A673 (cell line): ENCODE results near the gene TLE2. TPM values are rescaled to one million over a fixed set of nuclear protein-coding genes. Genes with fewer than 3 reads are reported as not detected.

Experiments
- BruUV-seq: library from RNA; stranded (reverse); fragments of 400-500 nt; replicated peaks from 2 replicates; lab custom pipeline; 2021; lab: Mats Ljungman, UMichigan
- CTCF ChIA-PET: fragments of 300-600 bp; sonication (Branson Sonifier 250); formaldehyde crosslinking; loops from one replicate; lab custom pipeline; 2022; ENCODE audit warnings: antibody characterized with exemption; lab: Charles Lee
- POLR2A ChIA-PET: fragments of 300-600 bp; sonication (Branson Sonifier 250); formaldehyde crosslinking; loops from one replicate; lab custom pipeline; 2022; ENCODE audit warnings: antibody characterized with exemption; ENCODE audit not compliant: low non-redundant PET; lab: Charles Lee
- DNase-seq: peaks from one replicate; pipeline ENCODE4 v3.0.0-alpha.2; 2015; ENCODE audit warnings: low spot score
- H3K27ac ChIP-seq: fragments of 200-600 bp; sonication (generic); 2 replicates; pipeline ENCODE4 v1.5.1; 2016; ENCODE audit warnings: mixed run types, low read depth, mild to moderate bottlenecking, mixed read lengths, antibody characterized with exemption, low read length; ENCODE audit not compliant: poor library complexity, severe bottlenecking
- H3K27me3 ChIP-seq: fragments of 200-600 bp; sonication (generic); replicated peaks from 2 replicates; pipeline ENCODE4 v1.6.1; 2017; ENCODE audit warnings: mixed run types, low read depth, mild to moderate bottlenecking, mixed read lengths, antibody characterized with exemption, low read length; ENCODE audit not compliant: insufficient read depth, poor library complexity
- H3K36me3 ChIP-seq: fragments of 200-600 bp; sonication (generic); 2 replicates; pipeline ENCODE4 v1.6.1; 2016; ENCODE audit warnings: mixed run types, mild to moderate bottlenecking, mixed read lengths, antibody characterized with exemption, low read length; ENCODE audit not compliant: insufficient read depth, poor library complexity, severe bottlenecking
- H3K4me1 ChIP-seq: fragments of 200-600 bp; sonication (generic); 2 replicates; pipeline ENCODE4 v1.6.1; 2017; ENCODE audit warnings: mixed run types, mild to moderate bottlenecking, mixed read lengths, antibody characterized with exemption, low read length; ENCODE audit not compliant: insufficient read depth, poor library complexity, severe bottlenecking
- H3K4me3 ChIP-seq: fragments of 200-600 bp; sonication (generic); 2 replicates; pipeline ENCODE4 v1.5.1; 2016; ENCODE audit warnings: low read depth, mixed run types, mild to moderate bottlenecking, mixed read lengths, low read length; ENCODE audit not compliant: poor library complexity, severe bottlenecking
- H3K9me3 ChIP-seq: fragments of 200-600 bp; sonication (generic); 2 replicates; pipeline ENCODE4 v1.6.1; 2016; ENCODE audit warnings: mixed run types, low read depth, mild to moderate bottlenecking, mixed read lengths, antibody characterized with exemption, low read length; ENCODE audit not compliant: poor library complexity, severe bottlenecking
- EZH2 ChIP-seq: fragments of 200-600 bp; sonication (generic); IDR thresholded peaks from 2 replicates; pipeline ENCODE4 v1.6.1; 2017; ENCODE audit warnings: borderline replicate concordance, low read depth, mild to moderate bottlenecking, mixed read lengths, antibody characterized with exemption, low read length; ENCODE audit not compliant: poor library complexity, severe bottlenecking
- intact Hi-C: fragments of 100-400 bp; cut with micrococcal nuclease; formaldehyde crosslinking; loops from one replicate; pipeline ENCODE4 v1.10.0; 2022; ENCODE audit not compliant: unreplicated experiment
- total RNA-seq: library from RNA; stranded (reverse); gene quantifications from 2 replicates; pipeline ENCODE4 v1.2.3, GENCODE V29; 2021
- TF ChIP-seq, protein P1 (sequence below): fragments of 300-800, 200-600 bp; sonication (generic); conservative IDR thresholded peaks from 2 replicates; pipeline ENCODE4 v1.5.1; 2017; ENCODE audit warnings: low read depth, mild to moderate bottlenecking, antibody characterized with exemption, low read length, moderate library complexity, mixed read lengths

TLE2 gene
- total RNA-seq, 1 experiment from 2014 or later, result 10.8 TPM

DNA sequence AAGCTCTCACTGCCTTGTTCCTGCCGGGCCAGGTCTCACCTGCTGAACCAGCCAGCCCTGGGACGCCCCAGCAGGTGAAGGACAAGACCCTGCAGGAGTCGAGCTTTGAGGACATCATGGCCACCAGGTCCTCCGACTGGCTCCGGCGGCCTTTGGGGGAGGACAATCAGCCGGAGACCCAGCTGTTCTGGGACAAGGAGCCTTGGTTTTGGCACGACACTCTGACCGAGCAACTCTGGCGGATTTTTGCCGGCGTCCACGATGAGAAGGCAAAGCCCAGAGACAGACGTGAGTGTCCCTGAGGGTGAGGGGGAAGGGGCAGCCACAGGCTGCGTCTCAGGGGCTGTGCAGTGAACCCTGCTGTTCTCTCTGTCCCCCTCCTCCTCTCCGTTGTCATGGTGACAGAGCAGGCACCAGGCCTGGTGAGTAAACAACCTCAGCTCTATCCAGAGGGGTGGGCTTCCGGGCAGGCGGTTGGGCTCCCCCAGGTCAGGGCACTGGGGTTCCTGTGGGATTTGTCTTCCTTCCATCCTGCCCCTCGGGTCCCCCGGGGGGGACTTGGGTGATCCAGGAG, 42.0 kb downstream of the TLE2 start:
- no peaks in the 10 kb centered on the region for H3K36me3 ChIP-seq
- DNase-seq, result no peak
- H3K4me1 ChIP-seq, result peaks cover 18% of the 10 kb centered on the region
- H3K27me3 ChIP-seq, result peaks cover 5% of the 10 kb centered on the region
- POLR2A ChIA-PET, result no interaction called here
- H3K4me3 ChIP-seq, result no peak overlapping the region
- no TSS peak for BruUV-seq
- TF ChIP-seq, protein P1, sequence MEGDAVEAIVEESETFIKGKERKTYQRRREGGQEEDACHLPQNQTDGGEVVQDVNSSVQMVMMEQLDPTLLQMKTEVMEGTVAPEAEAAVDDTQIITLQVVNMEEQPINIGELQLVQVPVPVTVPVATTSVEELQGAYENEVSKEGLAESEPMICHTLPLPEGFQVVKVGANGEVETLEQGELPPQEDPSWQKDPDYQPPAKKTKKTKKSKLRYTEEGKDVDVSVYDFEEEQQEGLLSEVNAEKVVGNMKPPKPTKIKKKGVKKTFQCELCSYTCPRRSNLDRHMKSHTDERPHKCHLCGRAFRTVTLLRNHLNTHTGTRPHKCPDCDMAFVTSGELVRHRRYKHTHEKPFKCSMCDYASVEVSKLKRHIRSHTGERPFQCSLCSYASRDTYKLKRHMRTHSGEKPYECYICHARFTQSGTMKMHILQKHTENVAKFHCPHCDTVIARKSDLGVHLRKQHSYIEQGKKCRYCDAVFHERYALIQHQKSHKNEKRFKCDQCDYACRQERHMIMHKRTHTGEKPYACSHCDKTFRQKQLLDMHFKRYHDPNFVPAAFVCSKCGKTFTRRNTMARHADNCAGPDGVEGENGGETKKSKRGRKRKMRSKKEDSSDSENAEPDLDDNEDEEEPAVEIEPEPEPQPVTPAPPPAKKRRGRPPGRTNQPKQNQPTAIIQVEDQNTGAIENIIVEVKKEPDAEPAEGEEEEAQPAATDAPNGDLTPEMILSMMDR, result no peak
- no peak for TF ChIP-seq EZH2
- no peak overlapping the region for H3K27ac ChIP-seq
- intact Hi-C loops, result no loop called here
- CTCF ChIA-PET, result no interaction called here
- no peaks in the 10 kb centered on the region for H3K9me3 ChIP-seq

DNA sequence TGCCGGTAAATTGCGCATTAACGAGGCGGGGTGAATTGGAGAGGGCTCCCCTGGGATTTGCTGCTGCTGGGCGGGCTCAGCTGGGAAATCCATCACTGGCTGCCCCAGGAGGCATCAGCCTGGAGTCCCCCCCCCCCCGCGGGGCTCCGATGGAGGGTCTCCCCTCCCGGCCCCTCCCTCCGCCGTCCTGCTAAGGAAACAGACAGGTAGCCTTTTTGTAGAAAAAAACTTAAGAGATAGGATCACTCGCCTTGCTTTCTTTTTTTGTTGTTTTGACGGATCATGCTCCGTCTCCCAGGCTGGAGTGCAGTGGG, 44.9 kb downstream of the TLE2 start:
- peaks cover 5% of the 10 kb centered on the region for H3K27me3 ChIP-seq
- BruUV-seq, result no TSS peak
- H3K9me3 ChIP-seq, result no peaks in the 10 kb centered on the region
- TF ChIP-seq, protein P1, result no peak
- H3K4me1 ChIP-seq, result peaks cover 27% of the 10 kb centered on the region
- no peaks in the 10 kb centered on the region for H3K36me3 ChIP-seq
- no peak for DNase-seq
- POLR2A ChIA-PET, result no interaction called here
- no peak overlapping the region for H3K27ac ChIP-seq
- CTCF ChIA-PET, result interaction anchor here (0.7 kb wide), 1 partner anchor 23 kb away, joined by 3 read pairs; no protein-coding TSS in a partner anchor
- intact Hi-C loops, result loop anchor here (5.0 kb wide), 1 partner anchor 53 kb away; no protein-coding TSS in a partner anchor
- peak overlapping the region; percentile 14 for H3K4me3 ChIP-seq

DNA sequence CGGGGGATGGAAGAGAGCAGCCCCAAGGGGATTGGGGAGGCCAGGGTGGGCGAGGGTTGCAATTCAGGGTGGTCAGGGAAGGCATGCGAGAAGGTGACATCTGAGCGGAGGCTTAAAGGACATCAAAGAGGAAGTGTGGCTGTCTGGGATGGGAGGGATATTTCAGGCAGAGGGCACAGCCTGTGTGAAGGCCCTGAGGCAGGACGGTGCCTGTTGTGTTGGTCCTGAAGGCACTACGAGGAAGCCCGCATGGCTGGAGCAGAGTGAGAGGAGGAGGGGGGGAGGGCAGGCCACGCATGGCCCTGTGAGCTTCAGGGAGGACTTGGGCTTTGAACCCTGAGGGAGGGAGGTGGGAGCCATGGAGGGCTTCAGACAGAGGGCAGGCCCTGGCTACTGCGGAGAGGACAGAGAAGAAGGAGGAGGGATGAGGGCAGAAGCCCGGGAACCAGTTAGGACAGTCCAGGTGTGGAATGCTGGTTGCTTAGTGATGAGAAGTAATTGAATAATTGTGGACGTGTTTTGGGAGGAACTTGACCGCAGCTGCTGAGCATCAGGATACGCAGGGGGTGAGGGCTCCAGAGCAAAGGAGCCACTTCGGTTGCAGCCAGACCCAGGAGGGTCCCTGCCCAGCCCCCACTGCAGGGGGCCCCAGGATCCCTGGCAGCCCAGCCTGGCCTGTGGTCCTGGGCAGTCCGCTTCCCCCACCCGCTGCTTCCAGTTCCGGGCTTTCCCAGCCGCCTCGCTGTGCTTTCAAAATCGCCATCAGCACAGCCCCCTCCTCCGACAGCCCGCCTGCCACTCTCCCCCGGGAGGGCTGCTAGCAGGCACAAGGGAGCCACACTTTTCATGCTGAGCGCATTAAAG, 45.5 kb downstream of the TLE2 start:
- Histone ChIP-seq H3K4me3 (peak overlapping the region; percentile 14), H3K9me3 (no peaks in the 10 kb centered on the region), H3K4me1 (peaks cover 27% of the 10 kb centered on the region), H3K27ac (peak overlapping the region; percentile 22), H3K36me3 (no peaks in the 10 kb centered on the region), H3K27me3 (peaks cover 5% of the 10 kb centered on the region)
- ChIA-PET POLR2A (no interaction called here), CTCF (interaction anchor here (0.6 to 1.0 kb wide), 3 partner anchors 23 to 731 kb away, joined by 3 read pairs; no protein-coding TSS in a partner anchor)
- DNase-seq, result peak; percentile 99
- TF ChIP-seq, protein P1, result no peak
- TF ChIP-seq EZH2, result no peak
- intact Hi-C loops, result loop anchor here (5.0 kb wide), 1 partner anchor 54 kb away; no protein-coding TSS in a partner anchor
- no TSS peak for BruUV-seq
